Gastrocnemius medialis (tissue), 4 donors: ENCODE results near the gene FAM210A.

ENCODE experiments used
- CTCF ChIP-seq, 5 experiments: fragments of 450-650 bp in 3 of 5; fragments of 200-600 bp in 2 of 5; sonication (generic) in 2 of 5; IDR thresholded peaks in 4 of 5; conservative IDR thresholded peaks in 1 of 5; 1 replicate in 4 of 5; 2 replicates in 1 of 5; pipeline ENCODE4 v1.5.1; 2016 to 2019; ENCODE audit warnings: antibody characterized with exemption in 5 of 5, mild to moderate bottlenecking in 3 of 5, moderate library complexity in 3 of 5
- POLR2A ChIP-seq, 2 donors: fragments of 450-650 bp; IDR thresholded peaks; one replicate each; pipeline ENCODE4 v1.6.1; 2017; ENCODE audit warnings: antibody characterized with exemption in 2 of 2, mild to moderate bottlenecking in 2 of 2, moderate library complexity in 2 of 2

- TF ChIP-seq CTCF (IDR thresholded peaks at IDR 0.05 in 4 of 5, conservative IDR thresholded peaks at IDR 0.05 in 1 of 5) (no peak), POLR2A (IDR thresholded peaks at IDR 0.05) (no peak)
These were observed 4.1 kb upstream of the FAM210A start for GRCh38 chr18:13730481-13730880.
